Left lung (tissue), 10 donors: ENCODE results near the gene RICTOR. TPM values are rescaled to one million over a fixed set of nuclear protein-coding genes. Genes with fewer than 3 reads are reported as not detected.
A peak's percentile ranks its signal among the peaks of the same experiment; 100 is the strongest.

Experiments used
- ATAC-seq: fragments of 200-7000 bp; cut with Tn5 transposase; one replicate; pipeline ENCODE4 v1.9.1; 2020; ENCODE audit warnings: moderate library complexity
- DNase-seq, 4 donors: peaks; one replicate each; pipeline ENCODE4 v3.0.0-alpha.2; 2013 to 2020
- H3K27ac ChIP-seq, 2 donors: fragments of 200-600 bp; sonication (generic) in 1 of 2; one replicate each; pipeline versions ENCODE4 v1.5.0 to v1.8.0; 2020 to 2021
- H3K27me3 ChIP-seq, 2 donors: fragments of 200-600 bp; sonication (generic) in 1 of 2; one replicate each; pipeline versions ENCODE4 v1.5.0 to v1.8.0; 2020 to 2021
- H3K36me3 ChIP-seq, 2 donors: fragments of 200-600 bp; sonication (generic) in 1 of 2; one replicate each; pipeline versions ENCODE4 v1.5.0 to v1.8.0; 2020 to 2021
- H3K4me1 ChIP-seq, 2 donors: fragments of 200-600 bp; one replicate each; pipeline ENCODE4 v1.8.0; 2021
- H3K4me3 ChIP-seq, 2 donors: fragments of 200-600 bp; sonication (generic) in 1 of 2; one replicate each; pipeline versions ENCODE4 v1.5.0 to v1.8.0; 2020 to 2021; ENCODE audit warnings: mild to moderate bottlenecking in 1 of 2
- H3K9me3 ChIP-seq, 2 donors: fragments of 200-600 bp; sonication (generic) in 1 of 2; one replicate each; pipeline versions ENCODE4 v1.5.0 to v1.8.0; 2020 to 2021
- intact Hi-C, 2 donors: fragments of 100-400 bp; cut with DNase I; formaldehyde crosslinking; loops; one replicate each; pipeline versions ENCODE4 v1.11.2 to v1.14.2; 2022
- polyA plus RNA-seq, 6 donors: library from polyadenylated mRNA; unstranded; fragments of 120-200 nt; gene quantifications; one replicate each; pipeline ENCODE4 v1.2.1, GENCODE V29; 2013; ENCODE audit not compliant: insufficient read length in 6 of 6
- total RNA-seq, 2 donors: library from RNA; stranded (reverse); fragmentation: NEBNext Ultra II Directional; extraction: Animal tissue kit (Norgen Biotek cat#: 25700); gene quantifications; one replicate each; pipeline ENCODE4 v1.2.1, GENCODE V29; 2021
- TF ChIP-seq, protein P1 (sequence below), 2 donors: fragments of 200-600 bp; sonication (generic) in 1 of 2; IDR thresholded peaks; one replicate each; pipeline versions ENCODE4 v1.5.0 to v1.8.0; 2021; ENCODE audit warnings: antibody characterized with exemption in 2 of 2
- donor health status: DM: no; HTN: yes; CAD: no.
- donor health status: DM: no; HTN: no; CAD: no.

Gene RICTOR
- total and polyA plus RNA-seq, 8 donors, result 28.2 to 37.5 (median 31.9) TPM

DNA sequence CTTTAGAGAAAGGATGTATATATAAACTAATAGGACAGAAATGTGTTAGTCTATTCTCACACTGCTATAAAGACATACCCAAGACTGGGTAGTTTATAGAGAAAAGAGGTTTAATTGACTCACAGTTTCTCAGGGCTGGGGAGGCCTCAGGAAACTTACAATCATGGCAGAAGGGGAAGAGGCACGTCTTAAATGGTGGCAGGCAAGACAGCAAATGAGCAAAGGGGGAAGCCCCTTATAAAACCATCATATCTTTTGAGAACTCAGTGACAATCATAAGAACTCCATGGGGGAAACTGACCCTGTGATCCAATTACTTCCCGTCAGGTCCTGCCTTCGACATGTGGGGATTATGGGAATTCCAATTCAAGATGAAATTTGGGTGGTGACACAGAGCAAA, 8.8 kb upstream of the RICTOR start:
- intact Hi-C loops, result no loop called here

DNA sequence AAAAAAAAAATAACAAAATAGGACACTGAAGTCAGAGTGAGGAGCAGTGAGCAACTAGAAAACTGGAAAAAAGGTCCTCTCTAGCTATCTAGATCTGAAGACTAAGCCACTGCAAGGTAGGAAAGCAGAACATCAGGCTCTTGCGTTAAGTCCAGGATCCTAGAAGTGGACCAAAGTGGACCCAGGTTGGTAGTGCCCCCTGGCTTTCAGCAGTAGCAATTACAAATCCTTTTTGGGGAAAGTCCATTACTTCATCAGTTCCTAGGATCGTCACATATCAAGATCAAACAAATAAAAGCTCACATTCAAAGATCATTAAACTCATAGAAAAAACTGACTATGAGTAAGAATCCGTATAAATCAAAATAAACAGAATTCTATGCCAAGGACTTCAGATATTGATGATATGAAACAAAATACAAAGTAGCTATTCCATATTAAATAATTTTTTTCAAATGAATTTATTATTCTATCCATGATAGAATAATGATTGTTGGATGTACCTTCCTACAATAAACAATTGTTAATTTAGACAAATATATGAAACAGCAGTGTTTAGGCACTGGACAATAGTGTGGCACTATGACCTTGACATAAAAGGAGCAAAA, 6.5 kb upstream of the RICTOR start:
- Histone ChIP-seq H3K4me1 (peaks cover 4 to 26% of the 10 kb centered on the region in 2 donors), H3K27ac (no peak overlapping the region), H3K4me3 (no peak overlapping the region), H3K9me3 (no peaks in the 10 kb centered on the region), H3K27me3 (no peaks in the 10 kb centered on the region), H3K36me3 (no peaks in the 10 kb centered on the region)
- intact Hi-C loops, result no loop called here
- DNase-seq (peak in 2 of 4 donors; percentile 65 to 68), ATAC-seq (peak; percentile 96)
- TF ChIP-seq, protein P1, sequence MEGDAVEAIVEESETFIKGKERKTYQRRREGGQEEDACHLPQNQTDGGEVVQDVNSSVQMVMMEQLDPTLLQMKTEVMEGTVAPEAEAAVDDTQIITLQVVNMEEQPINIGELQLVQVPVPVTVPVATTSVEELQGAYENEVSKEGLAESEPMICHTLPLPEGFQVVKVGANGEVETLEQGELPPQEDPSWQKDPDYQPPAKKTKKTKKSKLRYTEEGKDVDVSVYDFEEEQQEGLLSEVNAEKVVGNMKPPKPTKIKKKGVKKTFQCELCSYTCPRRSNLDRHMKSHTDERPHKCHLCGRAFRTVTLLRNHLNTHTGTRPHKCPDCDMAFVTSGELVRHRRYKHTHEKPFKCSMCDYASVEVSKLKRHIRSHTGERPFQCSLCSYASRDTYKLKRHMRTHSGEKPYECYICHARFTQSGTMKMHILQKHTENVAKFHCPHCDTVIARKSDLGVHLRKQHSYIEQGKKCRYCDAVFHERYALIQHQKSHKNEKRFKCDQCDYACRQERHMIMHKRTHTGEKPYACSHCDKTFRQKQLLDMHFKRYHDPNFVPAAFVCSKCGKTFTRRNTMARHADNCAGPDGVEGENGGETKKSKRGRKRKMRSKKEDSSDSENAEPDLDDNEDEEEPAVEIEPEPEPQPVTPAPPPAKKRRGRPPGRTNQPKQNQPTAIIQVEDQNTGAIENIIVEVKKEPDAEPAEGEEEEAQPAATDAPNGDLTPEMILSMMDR (IDR thresholded peaks at IDR 0.05), result peak; percentile 83

More for the DNA sequence above, 8.8 kb upstream of the RICTOR start:
- Histone ChIP-seq H3K36me3 (no peaks in the 10 kb centered on the region), H3K9me3 (no peaks in the 10 kb centered on the region), H3K4me3 (no peak overlapping the region), H3K27ac (no peak overlapping the region), H3K4me1 (peaks cover 0 to 6% of the 10 kb centered on the region in 2 donors), H3K27me3 (no peaks in the 10 kb centered on the region)
- ATAC-seq (no peak), DNase-seq (no peak)
- TF ChIP-seq, protein P1 (IDR thresholded peaks at IDR 0.05), result no peak

DNA sequence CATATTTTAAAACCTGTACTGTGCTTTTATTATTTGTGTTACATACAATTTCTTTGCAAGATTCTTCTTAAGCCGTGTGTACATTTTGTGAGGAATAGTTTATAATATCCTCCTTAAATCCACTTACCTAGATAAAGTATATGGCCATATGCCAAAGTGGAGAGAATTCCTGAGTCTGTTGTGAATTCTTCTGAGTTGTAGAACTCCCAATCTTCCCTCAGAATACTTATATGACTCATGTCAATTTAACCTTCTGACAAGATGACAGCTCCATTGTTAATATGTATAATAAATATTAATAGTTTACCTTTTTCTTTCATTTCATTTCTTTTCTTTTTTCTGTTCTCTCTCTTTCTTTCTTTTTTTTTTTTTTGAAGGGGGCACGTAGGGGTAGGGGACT, 6.0 kb upstream of the RICTOR start:
- H3K4me3 ChIP-seq, result no peak overlapping the region

DNA sequence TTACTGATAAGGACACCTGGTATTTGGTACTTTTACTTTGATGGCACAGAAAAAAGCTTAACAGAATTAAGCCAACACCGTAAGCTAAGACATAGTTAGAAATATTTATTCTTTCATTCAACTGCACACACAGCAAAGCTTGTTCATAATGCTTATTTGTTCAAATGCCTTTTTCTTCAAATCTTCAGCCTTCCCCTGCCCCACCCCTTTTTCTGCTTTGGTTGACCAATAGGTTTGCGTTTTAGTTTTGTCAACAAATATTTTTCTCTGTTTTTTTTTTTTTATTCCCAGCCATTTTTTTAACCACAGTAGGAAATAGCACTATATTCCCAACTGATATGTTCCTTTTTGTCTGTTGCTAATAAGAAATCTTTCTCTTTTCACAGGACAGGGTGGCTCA, 4.9 kb upstream of the RICTOR start:
- no peak overlapping the region for H3K4me3 ChIP-seq
- no peak for ATAC-seq
- no peak overlapping the region for H3K27ac ChIP-seq
- intact Hi-C loops, result loop anchor here in 1 of 2 donors (5.0 kb wide), 1 partner anchor 82 kb away; no protein-coding TSS in a partner anchor
- no peak for DNase-seq
- H3K9me3 ChIP-seq, result no peaks in the 10 kb centered on the region
- TF ChIP-seq, protein P1 (IDR thresholded peaks at IDR 0.05), result no peak
- H3K27me3 ChIP-seq, result no peaks in the 10 kb centered on the region
- H3K4me1 ChIP-seq, result peaks cover 7 to 31% of the 10 kb centered on the region in 2 donors
- no peaks in the 10 kb centered on the region for H3K36me3 ChIP-seq

More for the DNA sequence above, 6.0 kb upstream of the RICTOR start:
- H3K36me3 ChIP-seq, result no peaks in the 10 kb centered on the region
- peaks cover 7 to 31% of the 10 kb centered on the region in 2 donors for H3K4me1 ChIP-seq
- no peak overlapping the region for H3K27ac ChIP-seq
- TF ChIP-seq, protein P1 (IDR thresholded peaks at IDR 0.05), result no peak
- H3K27me3 ChIP-seq, result no peaks in the 10 kb centered on the region
- no peaks in the 10 kb centered on the region for H3K9me3 ChIP-seq
- no peak for DNase-seq
- no peak for ATAC-seq
- intact Hi-C loops, result no loop called here

DNA sequence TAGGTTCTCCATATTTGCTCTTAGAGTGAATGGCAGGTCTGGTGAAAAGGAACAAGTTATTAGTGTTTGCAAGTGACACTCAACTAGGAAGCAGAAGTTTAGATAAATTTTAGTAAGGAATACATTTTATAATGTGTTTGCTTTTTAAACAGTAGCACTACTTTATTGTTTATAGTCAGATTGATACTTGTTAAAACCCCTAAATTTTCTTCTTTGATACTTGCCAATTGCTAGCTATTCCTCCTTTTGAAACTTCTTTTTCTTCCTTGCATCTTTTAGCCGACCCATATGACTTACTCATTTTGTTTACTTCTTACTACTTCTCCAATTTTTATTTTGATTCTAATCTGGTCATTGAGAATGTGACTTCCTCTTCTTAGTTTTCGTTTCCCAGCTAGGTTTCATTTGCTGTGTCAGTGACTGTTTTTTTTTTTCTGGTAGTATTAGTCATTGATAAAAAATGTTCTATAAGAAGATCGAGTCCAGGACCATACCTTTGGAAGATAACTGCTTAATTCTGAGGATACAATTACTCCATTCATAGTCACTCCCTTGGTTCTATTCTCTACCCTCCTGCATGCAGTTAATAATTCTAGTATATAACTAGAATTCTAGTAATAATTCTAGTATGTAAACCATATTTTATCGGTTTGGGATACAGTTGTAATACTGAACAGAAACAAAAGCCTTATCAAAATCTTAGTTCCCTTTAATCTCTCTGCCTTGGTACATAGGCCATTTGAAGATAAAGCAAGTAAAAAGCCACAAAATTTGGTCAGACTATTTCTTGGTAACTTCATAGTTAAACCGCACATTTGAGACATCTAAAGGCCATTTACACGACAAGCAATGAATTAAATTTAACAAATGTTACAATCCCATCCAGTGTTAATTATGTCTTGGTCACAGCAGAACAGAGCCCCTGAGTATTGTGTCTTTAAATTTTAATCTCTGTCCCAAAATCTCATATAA, 2.8 kb upstream of the RICTOR start:
- intact Hi-C loops, result loop anchor here in 1 of 2 donors (5.0 kb wide), 1 partner anchor 80 kb away; no protein-coding TSS in a partner anchor

More for the DNA sequence above, 2.8 kb upstream of the RICTOR start:
- H3K36me3 ChIP-seq, result no peaks in the 10 kb centered on the region
- DNase-seq (no peak), ATAC-seq (no peak)
- peak overlapping the region; percentile 8 to 78 for H3K27ac ChIP-seq
- no peaks in the 10 kb centered on the region for H3K27me3 ChIP-seq
- H3K4me3 ChIP-seq, result peak overlapping the region in 1 of 2 donors; percentile 3
- no peaks in the 10 kb centered on the region for H3K9me3 ChIP-seq
- TF ChIP-seq, protein P1 (IDR thresholded peaks at IDR 0.05), result no peak
- H3K4me1 ChIP-seq, result peaks cover 15 to 42% of the 10 kb centered on the region in 2 donors
